ENCODE results near the gene RAD51B.

RAD51B gene

DNA sequence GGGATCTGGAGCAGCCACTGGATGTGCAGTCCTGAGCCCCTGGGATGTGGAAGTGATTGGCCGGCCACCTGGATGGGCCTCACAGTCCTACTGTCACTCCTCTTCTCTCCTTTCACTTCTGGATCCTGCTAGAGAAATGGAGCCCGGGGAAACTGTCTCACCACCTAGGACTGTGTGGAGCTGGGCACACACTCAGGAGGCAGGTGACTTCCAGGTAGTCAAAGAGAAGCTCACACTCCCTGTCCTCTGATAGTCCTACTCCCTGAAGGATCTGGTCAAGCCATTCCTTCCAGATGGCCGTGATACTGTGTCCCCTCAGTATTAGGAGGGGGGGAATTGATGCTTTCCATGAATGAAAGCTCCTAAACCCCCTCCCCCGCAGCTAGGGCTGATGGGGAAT, 772.2 kb downstream of the RAD51B start:
- no peak for ATAC-seq

DNA sequence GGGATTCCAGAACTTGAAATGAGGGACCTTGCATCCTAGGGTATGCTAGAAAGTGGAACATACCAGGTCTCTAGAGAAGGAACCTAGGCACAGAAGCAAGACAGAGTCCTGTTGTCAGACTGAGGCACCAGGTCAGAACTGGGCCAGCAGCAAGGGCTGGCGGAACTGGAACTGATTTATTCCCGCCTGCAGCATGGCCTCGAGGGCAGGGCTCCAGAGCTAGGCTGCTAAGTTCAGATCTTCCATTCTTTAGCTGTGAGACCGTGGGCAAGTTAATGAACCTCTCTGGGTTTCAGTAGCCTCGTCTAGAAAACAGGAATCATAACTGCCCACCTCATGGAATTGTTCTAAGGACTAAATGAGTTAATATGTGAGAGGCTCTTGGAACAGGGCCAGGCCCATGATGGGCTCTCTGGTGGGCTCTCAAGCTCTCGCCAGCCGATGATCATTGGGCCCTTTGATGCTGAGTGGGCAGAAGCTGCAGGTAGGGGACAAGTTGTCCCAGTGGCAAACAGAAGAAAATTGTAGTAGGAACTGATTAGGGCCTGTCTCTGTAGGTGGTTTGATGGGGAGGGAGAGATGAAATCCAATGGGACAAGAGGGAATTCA, 773.5 kb downstream of the RAD51B start:
- ATAC-seq = no peak

DNA sequence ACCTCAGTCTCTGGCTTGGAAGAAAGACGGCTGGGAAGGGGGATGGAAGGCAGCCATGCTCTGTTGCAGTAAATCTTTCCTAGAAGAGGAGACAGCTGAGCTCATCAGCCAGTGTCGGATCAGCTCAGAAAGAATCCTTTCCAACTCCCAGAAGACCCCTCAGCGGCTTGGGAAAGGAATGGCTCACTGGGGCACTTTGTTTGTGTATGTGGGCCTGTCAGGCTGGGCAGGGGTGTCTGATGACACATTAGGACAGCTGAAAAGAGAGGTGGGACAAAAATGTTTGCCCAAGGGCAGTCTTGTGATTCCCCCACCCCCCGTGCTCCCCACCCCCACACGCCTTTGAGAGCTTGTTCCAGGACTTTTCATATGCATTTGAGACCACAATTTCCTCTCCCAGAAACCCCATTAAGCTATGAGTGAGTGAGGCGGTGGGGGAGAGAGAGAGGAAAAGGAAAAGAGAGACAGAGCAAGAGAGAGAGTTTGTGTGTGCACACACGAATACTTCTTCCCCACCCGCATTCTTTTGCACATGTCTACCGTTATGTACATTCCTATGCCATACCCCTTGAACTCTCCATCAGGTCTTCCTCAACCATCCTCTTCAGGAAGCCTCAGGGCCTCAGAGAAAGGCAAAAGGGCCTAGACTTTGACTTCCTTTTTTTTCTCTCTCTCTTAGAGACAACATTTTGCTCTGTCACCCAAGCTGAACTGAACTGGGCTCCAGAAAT, 774.4 kb downstream of the RAD51B start:
- ATAC-seq = no peak

DNA sequence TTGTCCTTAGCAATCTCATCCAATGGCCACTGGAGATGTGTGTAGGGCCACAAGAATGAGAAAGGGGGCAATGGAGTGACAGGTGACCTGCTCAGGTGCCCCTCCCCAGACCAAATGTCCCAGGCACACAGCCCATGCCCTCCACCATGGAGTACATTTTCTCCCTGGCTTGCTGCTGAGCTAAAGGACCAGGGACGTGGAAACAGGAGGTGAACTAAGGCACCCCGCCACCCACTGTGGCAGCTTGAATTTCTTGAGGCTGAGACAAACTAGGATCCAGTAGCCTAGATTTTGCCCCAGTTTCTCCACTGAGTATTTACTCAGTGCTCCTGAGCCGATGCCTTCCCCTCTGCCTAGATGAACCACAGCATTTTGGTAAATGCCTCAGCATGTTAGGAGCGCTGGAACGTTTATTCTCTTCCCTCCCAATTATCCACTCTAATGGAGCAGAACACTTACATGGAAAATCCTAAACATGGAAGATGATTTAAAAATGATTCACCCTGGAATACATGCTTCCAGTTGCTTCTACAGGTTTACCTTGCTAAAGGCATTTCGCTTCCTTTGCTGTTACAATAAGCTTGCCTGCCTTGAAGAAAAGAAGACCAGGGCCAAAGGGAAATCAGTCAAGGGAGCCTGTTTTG, 775.3 kb downstream of the RAD51B start:
- ATAC-seq = no peak

DNA sequence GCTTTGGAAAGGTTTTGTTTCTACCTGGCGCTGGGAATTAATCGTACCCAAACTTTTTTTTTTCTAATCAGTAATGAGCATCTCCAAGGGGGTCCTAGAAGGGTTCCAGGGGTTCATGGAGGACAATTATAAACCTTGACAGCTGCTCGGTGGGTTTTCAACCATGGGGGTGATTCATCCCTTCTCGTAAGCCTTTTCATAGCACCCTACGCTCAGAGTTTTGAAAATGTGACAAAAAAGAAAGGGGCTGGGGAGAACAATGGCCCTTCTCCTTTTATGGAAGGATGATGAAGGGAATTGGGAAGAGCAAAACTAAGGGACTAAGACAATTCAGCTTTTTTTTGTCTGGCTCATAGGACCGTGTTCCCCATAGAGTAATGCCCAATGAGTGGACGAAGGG, 776.6 kb downstream of the RAD51B start:
- ATAC-seq = no peak

DNA sequence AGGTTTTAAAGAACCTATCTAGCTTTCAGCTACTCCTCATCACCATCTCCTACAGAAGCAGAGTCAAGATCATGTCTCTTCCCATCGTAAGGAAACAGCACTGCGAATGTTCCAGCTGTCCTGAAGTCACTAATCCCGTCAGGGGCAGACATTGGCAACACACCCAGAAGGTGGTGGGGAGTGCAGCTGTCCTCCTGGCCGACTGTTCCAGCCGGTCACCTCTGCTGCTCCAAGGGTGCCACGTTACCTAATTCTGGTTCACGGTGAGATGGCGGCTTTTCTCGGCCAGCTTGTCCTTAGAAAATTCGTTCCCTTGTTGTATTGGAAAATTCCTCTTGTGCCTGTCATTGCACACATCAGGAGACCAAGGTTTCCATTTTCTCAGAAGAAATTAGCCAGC, 777.1 kb downstream of the RAD51B start:
- no peak for ATAC-seq

DNA sequence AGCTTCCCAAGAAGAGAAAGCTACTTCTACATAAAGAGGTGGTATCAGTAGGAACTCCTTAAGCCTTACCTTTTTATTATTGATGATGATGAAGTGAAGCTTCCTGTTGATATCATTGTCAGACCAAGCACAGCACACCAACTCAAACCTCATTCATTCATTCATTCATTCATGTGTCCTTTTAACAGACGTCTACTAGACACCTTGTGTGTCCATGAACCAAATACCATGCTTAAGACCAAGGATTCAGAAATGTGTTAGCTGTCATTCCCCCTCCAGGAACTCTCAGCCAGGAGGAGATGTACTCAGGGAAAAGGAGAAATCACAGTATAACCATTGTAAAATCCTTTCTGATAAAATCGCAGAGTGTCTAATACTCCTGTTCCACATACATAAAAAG, 778.5 kb downstream of the RAD51B start:
- no peak for ATAC-seq

DNA sequence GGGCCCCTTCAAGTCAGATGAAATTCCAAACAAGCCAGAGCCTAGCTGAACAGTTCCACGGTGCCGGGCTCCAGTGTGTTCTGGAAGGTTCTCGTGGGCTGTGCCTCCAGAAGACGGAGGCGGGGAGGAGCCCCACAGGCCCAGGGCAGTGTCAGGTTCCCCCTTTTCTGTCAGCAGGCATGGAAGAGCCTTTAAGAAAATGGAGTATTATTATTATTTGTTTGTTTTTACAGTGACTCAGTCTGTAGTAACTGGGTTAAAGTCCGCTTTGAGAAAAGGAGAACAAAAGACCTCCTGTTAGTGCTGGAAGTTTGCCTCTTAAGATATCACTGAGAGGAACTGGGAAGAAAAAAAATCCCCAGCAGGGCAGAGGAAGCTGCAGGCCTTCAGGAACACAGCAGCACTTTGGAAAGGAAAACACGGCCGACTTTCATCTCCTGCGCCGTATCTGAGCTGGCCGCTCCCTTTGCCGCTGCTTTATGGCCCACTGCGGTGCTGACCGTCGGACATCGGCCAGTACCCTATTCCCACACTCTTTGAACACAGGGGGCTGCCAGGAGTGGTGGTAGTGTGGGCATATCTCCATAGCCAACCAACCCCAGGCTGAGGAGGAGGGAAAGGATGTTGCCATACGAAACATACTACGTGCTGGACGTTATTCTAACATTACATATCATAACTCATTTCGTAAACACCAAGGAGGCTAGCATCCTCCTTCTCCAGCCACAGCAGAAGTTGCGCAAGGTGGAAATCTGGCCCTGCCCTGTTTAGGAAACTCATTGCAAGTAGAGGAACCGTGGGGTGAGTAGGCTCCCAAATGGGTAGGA, 779.3 kb downstream of the RAD51B start:
- no peak for ATAC-seq

DNA sequence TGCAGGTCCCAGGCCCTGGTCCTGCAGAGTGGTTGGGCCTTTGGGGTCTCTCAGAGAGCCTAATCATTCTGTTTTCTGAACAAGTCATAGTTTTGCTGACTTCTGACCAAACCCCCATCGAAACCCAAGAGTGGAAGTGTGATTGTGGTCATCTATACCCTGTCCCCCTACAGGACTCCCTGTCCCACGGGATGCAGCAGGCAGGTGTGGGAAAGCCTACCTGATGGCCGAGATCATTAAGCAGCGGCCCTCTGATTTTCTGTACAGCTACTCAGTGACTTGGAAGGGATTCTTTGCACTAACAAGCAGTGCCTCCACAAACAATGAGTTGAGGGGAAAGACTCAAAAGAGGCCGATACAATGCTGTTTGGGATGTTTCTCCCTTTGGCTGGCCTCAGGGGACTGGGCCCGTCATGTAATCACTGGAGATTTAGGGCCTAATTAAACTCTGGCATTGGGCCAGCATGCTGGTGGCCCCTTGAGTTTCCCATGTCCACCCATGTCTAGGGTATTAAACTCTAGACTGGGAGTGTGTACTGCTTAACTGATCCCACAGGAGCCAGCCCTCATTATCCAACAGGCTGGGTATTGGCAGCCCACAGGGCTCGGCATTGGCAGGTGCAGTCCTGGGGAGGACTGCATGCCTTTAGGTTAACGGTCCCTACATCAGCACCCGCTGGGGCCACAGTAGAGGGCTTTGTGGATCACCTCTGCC, 780.5 kb downstream of the RAD51B start:
- no peak for ATAC-seq

DNA sequence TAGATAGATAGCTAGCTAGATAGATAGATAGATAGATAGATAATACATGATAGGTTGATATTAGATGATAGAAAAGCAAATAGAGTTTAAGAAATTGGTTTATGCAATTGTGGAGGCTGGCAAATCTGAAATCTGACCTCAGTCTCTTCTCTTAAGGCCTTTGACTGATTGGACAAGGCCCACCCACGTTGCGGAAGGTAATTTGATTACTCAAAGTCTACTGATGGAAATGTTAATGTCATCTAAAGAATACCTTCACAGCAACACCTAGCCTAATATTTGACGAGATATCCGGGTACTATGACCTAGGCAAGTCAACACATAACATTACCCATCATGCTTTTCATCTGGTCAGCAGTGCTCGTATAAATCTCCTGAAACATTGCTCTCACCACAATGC, 782.9 kb downstream of the RAD51B start:
- no peak for ATAC-seq

DNA sequence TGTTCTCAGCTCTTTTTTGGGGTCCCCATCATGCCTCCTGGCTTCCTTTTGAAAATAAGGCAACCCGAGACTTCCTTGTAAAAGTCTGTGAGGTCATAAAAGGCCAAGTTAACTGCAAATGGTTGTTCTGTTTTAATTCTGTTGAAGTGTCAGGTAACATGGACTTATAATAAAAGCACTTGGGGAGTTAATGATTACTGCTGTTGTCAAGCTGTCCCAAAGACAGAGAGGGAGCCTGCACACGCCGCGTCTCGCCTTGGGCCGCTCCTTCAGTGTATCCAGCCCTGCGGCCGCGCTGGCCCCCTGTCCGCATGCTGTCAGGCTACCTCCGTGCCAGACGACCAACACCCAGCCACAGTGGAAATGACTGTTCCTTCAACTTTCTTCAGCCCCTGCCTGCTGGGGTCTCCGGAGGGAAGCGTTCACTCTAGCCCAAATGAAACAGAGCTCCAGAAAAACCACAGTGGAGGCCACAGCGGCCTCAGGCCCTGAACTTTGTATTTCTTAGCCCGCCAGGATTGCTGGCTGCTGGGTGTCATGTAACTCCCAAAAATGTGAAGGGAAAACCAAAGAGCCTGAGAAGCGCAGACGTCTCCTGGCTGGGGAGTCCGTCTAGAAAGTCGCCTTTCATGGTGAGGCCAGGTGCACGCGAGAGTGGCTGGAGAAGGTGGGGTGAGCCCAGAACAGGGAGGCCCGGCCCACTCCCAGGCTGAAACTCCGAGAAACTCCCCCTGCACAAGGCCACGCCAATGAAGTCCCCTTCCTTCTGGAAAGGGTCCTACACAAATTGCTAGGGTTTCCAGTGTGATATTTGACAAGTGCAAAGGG, 784.2 kb downstream of the RAD51B start:
- no peak for ATAC-seq

DNA sequence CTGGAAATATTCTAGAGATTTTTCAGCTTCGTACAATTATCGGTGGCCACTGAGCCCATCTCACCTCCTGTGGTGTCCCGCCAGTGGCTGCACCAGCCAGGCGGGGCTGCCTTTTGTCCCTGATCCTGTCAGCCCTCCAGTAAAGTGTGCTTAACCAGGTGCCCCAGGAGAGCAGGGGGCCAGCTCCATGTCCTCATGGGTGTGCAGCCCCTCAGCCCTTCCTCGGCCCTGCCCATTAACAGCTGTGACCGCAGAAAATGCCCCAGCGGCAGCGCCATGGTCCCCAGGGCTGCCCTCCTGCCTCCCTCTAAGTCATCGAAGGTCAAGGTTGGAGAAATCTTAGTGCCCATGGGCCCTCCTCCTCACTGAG, 784.8 kb downstream of the RAD51B start:
- ATAC-seq = no peak

DNA sequence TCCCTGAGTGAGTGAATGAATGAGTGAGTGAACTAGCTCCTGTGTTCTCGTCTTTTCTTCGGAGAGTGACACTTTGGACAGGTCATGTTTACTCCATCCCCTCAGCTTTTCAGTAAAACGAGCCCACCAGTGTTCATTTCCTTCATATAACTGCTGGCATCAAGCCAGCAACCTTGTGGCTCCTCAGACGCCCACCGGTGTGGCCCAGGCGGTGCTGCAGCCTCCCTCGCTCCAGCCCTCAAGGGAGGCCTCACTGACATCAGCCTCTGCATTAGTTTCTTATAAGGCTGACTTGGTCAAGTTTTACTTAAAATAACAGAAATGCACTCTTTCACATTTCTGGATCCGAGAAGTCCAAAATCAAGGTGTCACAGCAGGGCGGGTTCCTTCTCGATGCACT, 785.2 kb downstream of the RAD51B start:
- no peak for ATAC-seq

DNA sequence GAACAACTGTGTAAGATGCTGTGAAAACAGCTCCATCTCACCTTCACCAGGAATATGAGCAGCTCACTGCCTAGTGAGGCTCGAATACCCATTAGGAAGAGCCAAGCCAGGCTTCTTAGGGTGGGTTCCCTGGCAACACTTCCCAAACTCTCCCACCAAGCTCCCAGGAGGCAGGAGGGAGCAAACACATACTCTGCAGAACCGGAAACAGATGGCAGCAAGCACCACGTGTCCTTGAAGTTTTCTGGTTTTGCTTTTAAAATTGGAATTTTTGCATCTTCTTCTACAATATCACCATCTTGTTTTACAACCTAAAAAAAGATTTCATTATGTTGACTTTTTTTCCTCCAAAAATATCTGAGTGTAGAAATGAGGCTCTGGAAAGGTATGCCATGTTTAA, 786.6 kb downstream of the RAD51B start:
- ATAC-seq = no peak

DNA sequence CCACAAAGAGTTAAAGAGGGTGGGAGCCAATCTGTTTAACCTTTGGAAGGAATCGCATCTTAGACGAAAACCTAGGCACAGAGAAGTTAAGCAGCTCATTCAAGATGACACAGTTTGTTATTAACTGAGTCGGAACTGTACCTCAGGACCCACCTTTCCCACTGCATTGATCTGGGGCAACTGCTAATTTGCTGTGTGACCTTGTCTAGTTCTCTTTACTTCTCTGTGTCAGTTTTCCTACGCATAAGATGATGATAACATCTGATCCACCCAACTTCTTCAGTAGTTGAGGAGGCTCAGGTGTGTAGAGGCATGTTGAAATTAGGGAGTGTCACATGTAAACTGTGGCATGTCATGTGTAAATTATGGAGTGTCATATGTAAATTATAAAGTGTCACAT, 787.1 kb downstream of the RAD51B start:
- ATAC-seq = no peak

DNA sequence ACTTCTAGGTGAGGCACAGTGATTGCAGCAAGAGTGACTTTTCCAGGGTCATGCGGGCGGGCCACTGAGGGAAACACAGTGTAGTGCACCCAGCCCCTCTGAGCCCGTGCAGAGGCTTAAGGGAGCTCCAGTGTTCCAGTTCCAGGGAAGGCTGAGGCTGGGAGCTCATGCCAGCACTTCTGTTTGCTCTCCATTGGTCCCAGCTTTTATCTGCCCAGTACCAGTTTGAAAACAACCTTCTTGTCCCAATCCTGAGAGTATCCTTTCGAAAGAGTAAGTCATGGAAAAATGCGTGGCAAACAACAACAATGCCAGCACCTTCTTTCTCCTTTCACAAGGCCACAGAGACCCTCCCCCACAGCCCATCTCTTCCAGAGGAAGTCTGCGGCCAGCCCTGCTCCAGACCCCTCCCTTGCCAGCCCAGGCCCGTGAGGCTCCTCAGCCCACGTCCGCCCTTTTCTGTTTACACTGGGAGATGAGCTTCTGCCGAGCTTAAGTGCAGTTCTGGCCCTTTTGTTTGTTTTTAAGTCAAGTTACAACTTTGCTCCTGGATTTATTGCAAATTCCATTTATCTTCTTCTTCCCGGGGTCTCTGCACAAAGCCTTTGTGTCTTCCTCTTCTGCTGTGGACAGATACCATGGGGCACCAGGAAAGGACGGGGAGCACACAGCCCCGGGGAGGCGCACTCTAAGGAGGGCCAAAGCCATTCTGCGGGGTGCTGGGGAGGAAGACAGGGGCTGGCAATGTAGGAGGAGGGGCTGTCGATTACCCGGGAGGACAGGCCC, 787.7 kb downstream of the RAD51B start:
- ATAC-seq = no peak

DNA sequence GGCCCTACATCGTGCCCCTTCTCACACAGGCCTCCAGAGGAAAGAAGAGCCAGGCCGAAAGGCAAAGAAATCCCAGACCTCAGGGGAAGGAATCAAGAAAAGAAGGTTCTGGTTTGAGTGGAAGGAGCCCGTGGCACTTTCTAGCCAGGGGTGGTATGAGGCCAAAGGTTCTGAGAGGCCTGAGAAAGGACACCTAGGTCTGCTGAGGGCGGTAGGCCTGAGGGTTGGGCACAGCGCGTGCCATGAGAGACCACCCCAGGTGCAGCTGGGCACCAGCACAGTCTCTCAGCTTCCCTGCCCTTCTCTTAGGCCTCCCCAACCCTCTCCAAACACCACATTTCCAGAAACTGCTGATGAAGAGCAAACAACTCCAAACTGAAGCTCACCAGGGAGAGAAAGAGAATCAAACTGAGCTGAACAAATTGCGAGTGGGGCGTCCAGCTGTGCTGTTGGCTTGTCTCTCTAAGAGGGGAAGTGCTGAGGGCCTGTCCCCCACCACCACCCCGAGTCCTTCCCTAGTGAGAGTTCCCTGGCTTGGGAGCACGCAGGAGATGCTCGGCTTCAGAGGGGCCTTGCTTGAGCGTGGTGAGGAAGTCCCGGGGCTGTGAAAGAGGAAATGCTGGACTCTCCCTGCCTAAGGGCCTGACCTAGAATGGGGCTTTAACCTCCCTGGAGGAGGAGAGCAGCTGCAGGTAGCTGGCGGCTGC, 788.4 kb downstream of the RAD51B start:
- ATAC-seq = no peak

DNA sequence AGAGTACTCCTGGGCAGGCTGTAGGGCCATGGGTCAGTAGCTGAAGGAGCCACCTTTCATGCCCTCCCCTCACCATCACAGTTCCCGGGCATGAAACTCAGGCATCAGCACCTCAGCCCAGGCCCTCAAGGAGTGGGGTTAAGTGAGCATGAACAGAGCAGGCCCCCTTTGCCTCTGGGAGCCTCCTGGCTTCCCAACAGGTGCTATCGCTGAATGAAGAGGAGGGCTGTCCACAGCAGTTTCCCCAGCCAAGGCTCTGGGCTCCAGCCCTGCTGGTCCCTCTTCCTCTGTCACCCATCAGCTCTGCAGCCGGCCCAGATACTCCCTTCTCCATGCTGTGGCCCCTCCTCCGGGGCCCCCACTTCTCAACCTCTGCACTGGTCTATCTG, 789.0 kb downstream of the RAD51B start:
- ATAC-seq = no peak

DNA sequence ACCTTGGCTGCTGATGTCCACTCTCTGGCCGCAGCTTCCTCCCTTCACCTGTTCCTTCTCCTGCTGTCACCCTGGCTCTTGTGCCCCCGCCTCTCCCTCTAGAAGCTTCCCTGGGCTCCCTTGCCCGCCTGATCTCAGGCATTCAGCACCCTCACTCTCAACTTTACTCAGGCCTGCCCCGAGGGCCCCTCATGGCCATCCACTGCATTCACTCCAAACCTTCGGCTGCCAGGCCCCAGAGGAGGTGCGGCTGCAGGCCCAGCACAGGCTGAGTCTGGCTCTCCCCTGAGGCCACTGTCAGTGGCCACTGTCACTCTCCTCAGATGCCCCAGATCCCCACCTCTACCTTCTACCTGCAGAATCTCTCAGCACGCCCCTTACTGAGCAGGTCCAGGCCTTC, 789.4 kb downstream of the RAD51B start:
- no peak for ATAC-seq

DNA sequence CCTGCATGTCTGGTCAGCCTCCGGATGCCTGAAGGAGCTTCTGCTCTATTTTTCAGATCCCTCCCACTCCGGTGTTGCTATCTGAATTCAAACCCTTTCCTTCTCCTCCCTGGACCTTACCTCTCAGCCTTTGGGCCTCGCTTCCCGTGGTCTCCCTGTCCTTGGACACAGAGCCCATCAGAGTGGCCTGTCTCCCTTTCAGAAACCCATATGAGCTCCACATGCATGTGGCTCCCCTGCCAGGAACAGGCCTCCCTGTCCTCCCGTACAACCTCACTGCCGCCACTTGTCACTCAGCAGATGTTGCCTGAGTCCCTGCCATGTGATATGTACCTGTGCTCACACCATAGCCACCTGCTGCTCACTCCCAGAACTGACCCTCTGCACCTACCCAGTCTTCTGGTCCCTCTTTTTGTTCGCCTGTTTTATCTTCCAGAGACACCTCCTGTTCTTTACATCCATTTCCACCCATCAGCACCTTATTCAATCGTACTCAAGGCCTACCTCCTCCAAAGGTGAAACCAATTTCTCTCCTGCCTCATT, 790.7 kb downstream of the RAD51B start:
- no peak for ATAC-seq

All from activated CD4-positive, CD25-positive, alpha-beta regulatory T cell treated with anti-CD3 and anti-CD28 coated beads, Interleukin-2, amount 50 U/mL, for 24 hours (primary cell).